ENCODE results near the gene MMP14.

DNA sequence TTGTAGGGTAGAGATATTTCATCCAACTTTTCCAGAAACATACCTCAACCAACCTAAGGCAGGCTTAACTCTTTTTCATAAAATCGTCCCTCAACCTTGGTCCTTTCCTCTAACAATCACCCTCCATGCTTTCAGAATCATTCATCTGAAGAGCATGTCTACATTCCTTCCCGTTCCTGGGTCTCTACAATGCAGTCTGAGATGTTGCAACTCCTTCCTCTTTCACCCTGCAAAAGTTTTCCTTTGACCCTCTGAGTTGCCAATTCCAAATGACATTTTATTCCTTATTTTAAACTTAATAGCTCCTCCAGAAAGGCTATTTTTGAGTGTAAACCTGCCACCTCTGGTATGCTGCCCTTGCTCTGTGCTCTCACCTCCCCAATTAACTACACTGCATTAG lies 37.9 kb upstream of the MMP14 start:
- no peak for TF ChIP-seq TAF1 (IDR thresholded peaks at IDR 0.05; ENCODE audit: borderline replicate concordance, insufficient read depth, low read length)
- TF ChIP-seq, protein P1, sequence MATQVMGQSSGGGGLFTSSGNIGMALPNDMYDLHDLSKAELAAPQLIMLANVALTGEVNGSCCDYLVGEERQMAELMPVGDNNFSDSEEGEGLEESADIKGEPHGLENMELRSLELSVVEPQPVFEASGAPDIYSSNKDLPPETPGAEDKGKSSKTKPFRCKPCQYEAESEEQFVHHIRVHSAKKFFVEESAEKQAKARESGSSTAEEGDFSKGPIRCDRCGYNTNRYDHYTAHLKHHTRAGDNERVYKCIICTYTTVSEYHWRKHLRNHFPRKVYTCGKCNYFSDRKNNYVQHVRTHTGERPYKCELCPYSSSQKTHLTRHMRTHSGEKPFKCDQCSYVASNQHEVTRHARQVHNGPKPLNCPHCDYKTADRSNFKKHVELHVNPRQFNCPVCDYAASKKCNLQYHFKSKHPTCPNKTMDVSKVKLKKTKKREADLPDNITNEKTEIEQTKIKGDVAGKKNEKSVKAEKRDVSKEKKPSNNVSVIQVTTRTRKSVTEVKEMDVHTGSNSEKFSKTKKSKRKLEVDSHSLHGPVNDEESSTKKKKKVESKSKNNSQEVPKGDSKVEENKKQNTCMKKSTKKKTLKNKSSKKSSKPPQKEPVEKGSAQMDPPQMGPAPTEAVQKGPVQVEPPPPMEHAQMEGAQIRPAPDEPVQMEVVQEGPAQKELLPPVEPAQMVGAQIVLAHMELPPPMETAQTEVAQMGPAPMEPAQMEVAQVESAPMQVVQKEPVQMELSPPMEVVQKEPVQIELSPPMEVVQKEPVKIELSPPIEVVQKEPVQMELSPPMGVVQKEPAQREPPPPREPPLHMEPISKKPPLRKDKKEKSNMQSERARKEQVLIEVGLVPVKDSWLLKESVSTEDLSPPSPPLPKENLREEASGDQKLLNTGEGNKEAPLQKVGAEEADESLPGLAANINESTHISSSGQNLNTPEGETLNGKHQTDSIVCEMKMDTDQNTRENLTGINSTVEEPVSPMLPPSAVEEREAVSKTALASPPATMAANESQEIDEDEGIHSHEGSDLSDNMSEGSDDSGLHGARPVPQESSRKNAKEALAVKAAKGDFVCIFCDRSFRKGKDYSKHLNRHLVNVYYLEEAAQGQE (IDR thresholded peaks at IDR 0.05; ENCODE audit: insufficient read depth in 1 of 2, low read depth in 2 of 2, low read length in 2 of 2), result no peak

Data from PFSK-1 (cell line).